Prostate gland (tissue), 2 donors: ENCODE measurements around the gene DNAJC27. TPM values are rescaled to one million over a fixed set of nuclear protein-coding genes. Genes with fewer than 3 reads are reported as not detected.

ENCODE experiments used
- DNase-seq: peaks from one replicate; pipeline ENCODE4 v3.0.0-alpha.2; 2019; ENCODE audit warnings: low spot score
- H3K27ac ChIP-seq, 2 donors: fragments of 200-600 bp; sonication (generic); 2 replicates each; pipeline ENCODE4 v1.5.1; 2017 to 2019
- H3K27me3 ChIP-seq: fragments of 200-600 bp; sonication (generic); replicated peaks from 2 replicates; pipeline ENCODE4 v1.5.1; 2019; ENCODE audit not compliant: insufficient read depth
- H3K36me3 ChIP-seq, 2 donors: fragments of 200-600 bp; sonication (generic); 1 replicate in 1 of 2; 2 replicates in 1 of 2; pipeline versions ENCODE4 v1.5.1 to v1.8.1; 2017 to 2019
- H3K4me1 ChIP-seq: fragments of 200-600 bp; sonication (generic); replicated peaks from 2 replicates; pipeline ENCODE4 v1.5.1; 2019
- H3K4me3 ChIP-seq, 2 donors: fragments of 200-600 bp; sonication (generic); 2 replicates each; pipeline ENCODE4 v1.5.1; 2017 to 2019
- H3K9me3 ChIP-seq: fragments of 200-600 bp; sonication (generic); 2 replicates; pipeline ENCODE4 v1.5.1; 2017
- POLR2A ChIP-seq: fragments of 450-650 bp; IDR thresholded peaks from one replicate; pipeline ENCODE4 v1.6.1; 2016; ENCODE audit warnings: antibody characterized with exemption, mild to moderate bottlenecking
- POLR2AphosphoS5 ChIP-seq: sonication (generic); formaldehyde crosslinking; IDR thresholded peaks from one replicate; pipeline ENCODE4 v1.6.1; 2017; ENCODE audit warnings: antibody characterized with exemption
- WGBS: methylation state at CpG from one replicate; pipeline ENCODE4 v1.1.5; 2018; 5-methylcytosine and 5-hydroxymethylcytosine counted together
- intact Hi-C: fragments of 100-400 bp; cut with DNase I; formaldehyde crosslinking; loops from one replicate; pipeline ENCODE4 v1.14.2; 2022
- total RNA-seq, 2 donors: library from RNA; depleted of rRNA; stranded (reverse); fragments of >200 nt; gene quantifications; one replicate each; pipeline ENCODE4 v1.1.0, GENCODE V29; 2016
- TF ChIP-seq, protein P1 (sequence below), 4 experiments: fragments of 200-600 bp in 2 of 4; fragments of 450-650 bp in 2 of 4; sonication (generic) in 2 of 4; IDR thresholded peaks; 1 replicate in 3 of 4; 2 replicates in 1 of 4; pipeline ENCODE4 v1.5.1; 2016 to 2019; ENCODE audit warnings: antibody characterized with exemption in 4 of 4, mild to moderate bottlenecking in 2 of 4, moderate library complexity in 2 of 4

DNAJC27 gene
- total RNA-seq, 2 donors from 2014 or later: 3.0 to 9.2 TPM

DNA sequence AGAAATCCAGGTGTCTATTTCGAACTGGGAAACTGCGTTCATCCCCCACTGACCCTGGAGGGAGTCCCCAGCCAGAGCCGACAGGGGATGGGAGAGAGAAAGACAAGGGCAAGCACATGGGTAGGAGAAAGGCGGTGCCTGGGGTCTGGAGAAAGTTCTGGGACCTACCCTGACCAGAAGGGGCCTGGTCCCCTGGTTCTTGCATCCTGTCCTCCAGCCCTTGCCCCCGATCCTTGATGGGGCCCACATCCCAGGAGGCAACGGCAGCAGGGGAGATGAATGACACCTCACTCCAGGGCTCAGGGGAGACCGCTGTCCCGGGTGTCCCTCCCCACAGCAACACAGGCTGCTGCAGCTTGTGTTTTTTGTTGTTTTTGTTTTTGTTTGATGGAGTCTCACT, 56.6 kb downstream of the DNAJC27 start:
- Histone ChIP-seq H3K27me3 (no peaks in the 10 kb centered on the region), H3K4me1 (no peaks in the 10 kb centered on the region), H3K9me3 (no peaks in the 10 kb centered on the region), H3K36me3 (no peaks in the 10 kb centered on the region), H3K4me3 (no peak overlapping the region), H3K27ac (no peak overlapping the region)
- intact Hi-C loops: no loop called here
- WGBS: 84% methylated on average over 8 of the region's 8 CpGs
- TF ChIP-seq, protein P1, sequence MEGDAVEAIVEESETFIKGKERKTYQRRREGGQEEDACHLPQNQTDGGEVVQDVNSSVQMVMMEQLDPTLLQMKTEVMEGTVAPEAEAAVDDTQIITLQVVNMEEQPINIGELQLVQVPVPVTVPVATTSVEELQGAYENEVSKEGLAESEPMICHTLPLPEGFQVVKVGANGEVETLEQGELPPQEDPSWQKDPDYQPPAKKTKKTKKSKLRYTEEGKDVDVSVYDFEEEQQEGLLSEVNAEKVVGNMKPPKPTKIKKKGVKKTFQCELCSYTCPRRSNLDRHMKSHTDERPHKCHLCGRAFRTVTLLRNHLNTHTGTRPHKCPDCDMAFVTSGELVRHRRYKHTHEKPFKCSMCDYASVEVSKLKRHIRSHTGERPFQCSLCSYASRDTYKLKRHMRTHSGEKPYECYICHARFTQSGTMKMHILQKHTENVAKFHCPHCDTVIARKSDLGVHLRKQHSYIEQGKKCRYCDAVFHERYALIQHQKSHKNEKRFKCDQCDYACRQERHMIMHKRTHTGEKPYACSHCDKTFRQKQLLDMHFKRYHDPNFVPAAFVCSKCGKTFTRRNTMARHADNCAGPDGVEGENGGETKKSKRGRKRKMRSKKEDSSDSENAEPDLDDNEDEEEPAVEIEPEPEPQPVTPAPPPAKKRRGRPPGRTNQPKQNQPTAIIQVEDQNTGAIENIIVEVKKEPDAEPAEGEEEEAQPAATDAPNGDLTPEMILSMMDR (IDR thresholded peaks at IDR 0.05): no peak
- no peak for TF ChIP-seq POLR2A
- DNase-seq: no peak

DNA sequence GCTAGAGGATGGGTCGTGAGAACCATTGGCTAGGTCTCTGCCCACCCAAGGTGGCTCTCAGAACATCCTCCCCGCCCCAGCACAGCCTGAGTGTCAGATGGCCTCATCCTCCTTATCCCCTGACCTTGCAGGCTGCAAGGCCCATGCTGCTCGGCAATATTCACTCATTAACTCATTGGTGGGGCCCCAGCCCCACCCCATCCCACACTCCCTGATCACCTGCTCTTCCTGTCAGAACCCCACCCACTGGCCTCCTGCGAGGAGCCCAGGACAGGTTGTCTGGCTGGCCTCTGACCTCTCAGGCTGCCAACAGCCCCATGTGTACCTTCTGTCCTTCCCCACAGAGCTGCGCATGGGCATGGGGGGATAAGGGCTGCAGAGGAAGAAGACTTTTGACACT, 57.0 kb downstream of the DNAJC27 start:
- TF ChIP-seq POLR2A: no peak
- TF ChIP-seq, protein P1 (IDR thresholded peaks at IDR 0.05): no peak
- no peak for TF ChIP-seq POLR2AphosphoS5
- H3K27me3 ChIP-seq: no peaks in the 10 kb centered on the region
- no peaks in the 10 kb centered on the region for H3K4me1 ChIP-seq
- no peaks in the 10 kb centered on the region for H3K36me3 ChIP-seq
- intact Hi-C loops: no loop called here
- no peak overlapping the region for H3K27ac ChIP-seq
- DNase-seq: no peak
- H3K9me3 ChIP-seq: no peaks in the 10 kb centered on the region
- 74% methylated on average over 5 of the region's 5 CpGs for WGBS
- H3K4me3 ChIP-seq: no peak overlapping the region

DNA sequence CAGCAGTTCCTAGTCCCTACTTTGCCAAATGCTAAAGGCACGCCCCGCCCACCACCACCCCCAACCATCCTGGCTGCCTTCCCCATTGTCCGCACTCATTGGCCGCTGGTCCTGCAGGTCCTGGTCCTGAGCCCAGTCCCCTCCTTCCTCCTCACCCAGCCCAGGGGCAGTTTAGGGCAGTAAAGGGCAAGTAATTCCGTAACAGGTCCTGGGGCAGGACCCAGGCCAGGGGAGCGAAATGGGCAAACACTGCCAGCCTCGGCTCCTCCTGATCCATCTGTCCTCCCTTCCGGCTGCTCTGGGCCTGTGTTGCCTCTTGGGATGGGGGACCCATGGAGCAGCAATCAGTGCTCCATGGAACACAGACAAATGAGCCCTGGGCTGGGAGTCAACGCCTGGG, 57.8 kb downstream of the DNAJC27 start:
- DNase-seq: no peak
- H3K27ac ChIP-seq: no peak overlapping the region
- H3K4me3 ChIP-seq: no peak overlapping the region
- H3K4me1 ChIP-seq: no peaks in the 10 kb centered on the region
- intact Hi-C loops: no loop called here
- no peaks in the 10 kb centered on the region for H3K27me3 ChIP-seq
- H3K36me3 ChIP-seq: no peaks in the 10 kb centered on the region
- no peak for TF ChIP-seq POLR2A
- TF ChIP-seq, protein P1 (IDR thresholded peaks at IDR 0.05): no peak
- TF ChIP-seq POLR2AphosphoS5: no peak
- WGBS: 79% methylated on average over 9 of the region's 9 CpGs
- no peaks in the 10 kb centered on the region for H3K9me3 ChIP-seq

DNA sequence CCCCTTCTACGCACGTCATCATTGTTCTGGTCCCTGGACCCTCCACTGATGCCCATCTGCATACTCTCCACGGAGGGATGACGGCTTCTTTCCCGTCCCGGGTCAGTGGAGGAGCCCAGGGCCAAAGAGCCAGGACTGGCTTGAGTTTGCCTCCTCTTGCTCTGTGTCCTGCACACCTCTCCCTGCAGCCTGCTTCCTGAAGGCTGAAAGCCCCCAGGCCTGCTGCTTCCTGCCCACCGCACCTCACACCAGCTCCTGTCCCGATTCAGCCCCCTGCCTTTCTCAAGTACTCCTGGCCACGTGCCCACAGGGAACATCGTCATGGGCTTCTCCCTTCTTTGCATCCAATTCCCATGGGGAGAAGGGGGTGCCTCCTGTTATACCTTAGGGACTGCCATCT, 58.8 kb downstream of the DNAJC27 start:
- 80% methylated on average over 10 of the region's 10 CpGs for WGBS
- Histone ChIP-seq H3K27ac (no peak overlapping the region), H3K27me3 (no peaks in the 10 kb centered on the region), H3K9me3 (no peaks in the 10 kb centered on the region), H3K36me3 (no peaks in the 10 kb centered on the region), H3K4me1 (no peaks in the 10 kb centered on the region), H3K4me3 (no peak overlapping the region)
- no peak for DNase-seq
- intact Hi-C loops: no loop called here
- TF ChIP-seq POLR2AphosphoS5 (no peak), POLR2A (no peak)
- TF ChIP-seq, protein P1 (IDR thresholded peaks at IDR 0.05): no peak

DNA sequence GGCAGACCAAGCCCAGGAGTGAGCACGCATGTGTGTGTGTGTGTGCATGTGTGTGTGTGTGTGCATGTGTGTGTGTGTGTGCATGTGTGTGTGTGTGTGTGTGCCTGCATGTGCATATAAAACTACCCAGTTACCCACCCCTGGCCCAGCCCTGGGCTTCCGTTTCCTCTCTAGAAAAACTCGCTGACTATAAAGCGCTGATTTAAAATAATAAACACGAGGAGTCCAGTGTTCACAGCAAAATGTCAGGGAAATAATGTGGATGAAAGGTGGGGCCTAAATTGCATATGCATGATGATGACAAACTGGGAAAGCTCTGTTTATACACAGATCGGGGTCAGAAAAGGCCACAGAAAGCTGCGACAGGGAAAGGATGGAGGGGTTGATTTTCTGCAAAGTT, 59.2 kb downstream of the DNAJC27 start:
- H3K9me3 ChIP-seq: no peaks in the 10 kb centered on the region
- H3K4me1 ChIP-seq: no peaks in the 10 kb centered on the region
- no peak overlapping the region for H3K4me3 ChIP-seq
- H3K27me3 ChIP-seq: no peaks in the 10 kb centered on the region
- TF ChIP-seq POLR2A (no peak), POLR2AphosphoS5 (no peak)
- TF ChIP-seq, protein P1 (IDR thresholded peaks at IDR 0.05): no peak
- no peak overlapping the region for H3K27ac ChIP-seq
- no peaks in the 10 kb centered on the region for H3K36me3 ChIP-seq
- WGBS: 81% methylated on average over 7 of the region's 7 CpGs
- DNase-seq: no peak
- intact Hi-C loops: no loop called here
